GM18499 (cell line): ENCODE data around the gene CAMK1D.

Experiments
- ATAC-seq: cut with Tn5 transposase; IDR thresholded peaks from one replicate; pipeline ENCODE4 v1.9.1; 2021; ENCODE audit warnings: moderate number of reproducible peaks; ENCODE audit not compliant: insufficient read depth, unreplicated experiment

CAMK1D gene

DNA sequence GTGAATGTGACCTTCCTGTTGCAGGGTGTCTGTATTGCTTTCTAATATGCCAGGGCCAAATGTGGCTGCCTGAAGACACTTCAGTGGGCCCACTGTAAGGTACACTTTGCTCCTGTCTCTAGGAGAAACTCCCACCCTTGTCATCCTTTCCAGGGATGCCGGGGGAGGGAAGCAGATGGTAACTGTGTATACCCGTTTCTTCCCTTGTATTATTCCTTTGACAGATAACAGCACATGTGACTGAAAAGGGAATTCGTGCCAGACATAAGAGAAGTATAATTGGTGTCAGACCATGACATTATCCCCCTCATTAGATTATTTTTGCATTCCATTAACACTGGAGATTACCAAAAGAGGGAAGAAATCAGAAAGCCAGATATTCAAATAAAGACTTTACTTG is 317.7 kb downstream of the CAMK1D start:
- ATAC-seq = no peak

DNA sequence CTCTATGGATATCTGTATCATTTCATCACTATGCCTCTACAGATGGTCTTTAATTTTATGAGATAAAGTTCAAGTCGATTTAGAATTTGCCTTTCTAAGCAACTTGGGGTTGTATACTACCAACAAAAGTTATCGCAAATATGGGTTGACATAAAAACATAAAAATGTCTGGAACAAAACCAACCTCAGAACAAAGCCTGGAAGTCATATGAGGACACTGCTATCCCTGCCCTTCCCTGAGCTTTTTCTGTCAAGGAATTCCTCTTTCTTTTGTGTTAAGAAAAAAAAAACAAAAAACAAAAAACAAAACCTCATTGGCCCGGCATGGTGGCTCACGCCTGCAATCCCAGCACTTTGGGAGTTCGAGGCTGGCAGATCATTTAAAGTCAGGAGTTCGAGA is 319.3 kb downstream of the CAMK1D start:
- no peak for ATAC-seq

DNA sequence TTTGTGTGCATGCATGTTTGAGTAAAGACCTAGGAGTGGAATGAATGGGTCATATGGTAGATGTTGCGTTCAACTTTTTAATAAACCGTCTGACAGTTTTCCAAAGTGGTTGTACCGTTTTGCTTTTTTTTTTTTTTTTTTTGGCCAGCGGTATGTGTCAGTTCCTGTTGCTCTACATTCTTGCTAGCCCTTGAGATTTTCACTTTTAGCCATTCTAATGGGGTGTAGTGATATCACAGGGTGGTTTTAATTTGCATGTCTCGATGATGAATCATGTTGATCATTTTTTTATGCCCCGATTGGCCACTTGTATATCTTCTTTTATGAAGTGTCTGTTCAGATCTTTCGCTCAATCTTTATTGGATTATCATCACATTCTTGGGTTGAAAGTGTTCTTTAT is 320.7 kb downstream of the CAMK1D start:
- ATAC-seq = no peak

DNA sequence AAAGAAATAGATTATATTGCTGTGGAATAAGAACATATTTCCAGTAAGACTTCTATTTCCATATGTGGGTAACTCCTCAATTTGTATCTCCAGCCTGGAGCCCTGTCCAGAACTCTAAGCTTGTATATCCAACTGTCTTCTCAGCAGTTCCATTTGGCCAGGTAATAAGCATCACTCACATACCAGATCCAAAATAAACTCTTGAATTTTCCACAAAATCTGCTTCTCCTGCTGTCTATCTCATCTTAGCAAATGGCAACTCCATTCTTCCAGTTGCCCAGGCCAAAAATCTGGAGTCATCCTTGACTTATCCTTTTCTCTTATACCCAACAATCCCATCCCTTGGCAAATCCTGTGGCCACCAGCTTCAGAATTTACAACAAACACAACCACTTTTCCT is 325.8 kb downstream of the CAMK1D start:
- ATAC-seq = no peak

DNA sequence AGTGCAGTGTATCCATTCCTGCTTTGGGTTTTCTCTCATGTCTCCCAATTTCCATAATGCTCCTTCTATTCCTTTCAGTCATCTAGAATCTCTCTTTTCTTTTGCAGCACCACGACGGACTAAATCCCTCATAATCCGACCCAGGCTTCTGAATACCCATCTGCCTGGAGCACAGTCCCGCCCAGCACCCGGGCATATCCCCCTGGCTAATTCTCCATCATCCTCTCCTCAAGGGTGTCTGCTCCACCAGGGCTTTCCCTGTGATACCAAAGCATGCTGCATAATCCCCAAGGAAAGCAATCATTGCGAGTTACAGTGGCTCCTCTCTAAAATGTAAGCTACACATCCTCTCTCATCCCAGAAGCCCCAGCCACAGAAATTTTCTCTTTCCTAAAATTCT is 330.3 kb downstream of the CAMK1D start:
- ATAC-seq = no peak

DNA sequence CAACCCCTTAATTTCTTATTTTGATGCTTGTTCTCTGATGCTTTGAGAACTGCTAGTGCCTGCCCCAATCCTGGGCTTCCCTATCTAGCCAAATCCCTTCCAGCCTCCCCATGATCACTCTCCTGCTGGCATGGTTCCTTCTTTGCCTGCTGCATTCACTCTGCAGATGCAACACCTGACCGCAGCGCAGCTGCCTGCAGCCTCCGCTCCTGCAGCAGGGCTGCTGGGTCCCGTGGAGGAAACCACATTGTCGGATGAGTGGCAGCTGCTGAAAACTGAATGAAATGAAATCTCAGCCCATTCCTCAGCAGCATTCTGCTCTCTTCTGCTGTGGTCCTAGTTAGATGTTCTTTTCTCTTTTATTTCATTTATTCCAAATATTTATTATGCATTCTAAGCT is 331.9 kb downstream of the CAMK1D start:
- ATAC-seq = no peak

DNA sequence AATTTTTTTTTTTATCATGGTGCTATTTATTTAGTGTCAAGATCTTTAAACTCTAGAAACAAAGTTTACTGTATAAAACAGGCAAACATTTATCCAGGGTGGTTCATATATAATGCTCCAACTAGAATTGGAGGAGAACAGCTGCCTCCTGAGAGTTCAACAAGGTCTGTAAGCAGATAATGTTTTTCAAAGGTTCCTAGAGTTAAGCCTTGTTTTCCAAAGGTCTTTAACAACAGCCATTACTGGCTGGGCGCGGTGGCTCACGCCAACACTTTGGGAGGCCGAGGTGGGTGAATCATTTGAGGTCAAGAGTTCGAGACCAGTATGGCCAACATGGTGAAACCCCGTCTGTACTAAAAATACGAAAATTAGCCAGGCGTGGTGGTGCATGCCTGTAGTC is 335.4 kb downstream of the CAMK1D start:
- no peak for ATAC-seq

DNA sequence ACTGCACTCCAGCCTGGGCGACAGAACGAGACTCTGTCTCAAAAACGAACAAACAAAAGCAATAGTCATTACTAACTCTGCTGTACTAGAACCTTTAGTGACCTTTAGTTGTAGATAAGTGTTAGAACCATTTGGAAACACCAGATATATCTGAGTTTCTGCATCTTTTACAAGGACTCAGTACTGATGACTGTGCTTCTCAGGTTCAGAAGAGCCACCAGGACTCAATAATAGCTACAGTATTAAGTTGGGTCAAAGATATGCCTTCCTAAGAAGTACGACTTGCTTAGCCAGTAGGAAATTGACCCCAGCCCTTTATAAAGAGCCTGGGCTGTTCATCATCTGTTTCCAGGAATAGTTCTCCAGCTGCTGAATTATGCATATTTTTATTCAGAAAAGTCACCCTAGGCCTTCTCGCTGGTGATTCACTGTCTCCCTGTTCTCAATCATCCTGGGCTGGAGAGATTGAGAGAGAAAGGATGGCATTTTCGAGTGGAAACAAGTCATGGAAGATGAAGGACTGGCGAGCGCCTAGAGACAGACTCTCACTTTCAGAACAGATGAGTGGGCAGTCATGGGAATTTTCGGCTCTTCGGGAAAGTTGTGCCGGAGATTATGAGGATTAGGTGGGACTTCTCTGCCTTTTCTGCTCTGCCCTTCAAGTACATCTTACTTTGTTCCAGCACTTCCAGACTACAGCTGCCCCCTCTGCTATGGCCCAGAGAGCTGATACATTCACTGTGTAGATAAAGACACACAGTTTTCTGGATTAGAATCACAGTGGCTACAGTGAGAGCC is 336.1 kb downstream of the CAMK1D start:
- no peak for ATAC-seq

DNA sequence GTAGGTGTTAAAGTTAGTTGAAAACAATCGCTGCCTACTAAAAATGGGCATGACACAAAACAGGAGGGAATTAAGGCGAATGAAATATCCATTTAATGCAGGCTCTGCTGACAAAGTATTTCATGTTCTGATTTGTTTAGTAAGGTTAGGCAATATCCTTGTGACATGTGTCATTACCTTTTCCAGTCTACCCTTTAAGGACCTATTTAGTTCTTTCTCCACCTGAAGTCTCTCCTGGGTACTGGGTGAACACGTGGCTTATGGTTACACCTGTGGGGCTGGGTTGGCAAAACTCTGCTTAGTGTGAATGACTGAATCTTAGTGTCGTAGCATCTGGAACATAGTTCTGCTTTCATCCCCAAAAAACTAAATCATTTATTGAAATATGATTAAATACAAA is 338.6 kb downstream of the CAMK1D start:
- ATAC-seq = no peak

DNA sequence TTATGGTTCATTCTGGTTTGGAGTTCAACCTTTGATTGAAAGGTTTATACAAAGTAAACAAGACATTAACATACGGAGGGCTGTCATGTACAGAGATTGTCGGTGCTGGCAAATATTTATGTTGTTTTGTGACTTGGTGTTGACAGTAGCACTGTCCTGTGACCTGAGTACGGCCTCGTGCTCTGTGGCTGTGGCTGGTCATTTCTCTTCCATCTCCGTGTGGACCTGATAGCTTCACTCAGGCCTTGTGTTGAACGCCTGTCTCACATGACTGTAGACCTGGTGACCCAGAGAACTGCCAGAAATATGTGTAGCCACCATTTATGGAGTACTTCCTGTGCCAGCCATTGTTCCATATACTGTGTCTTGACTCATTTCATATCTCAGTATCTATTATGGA is 340.5 kb downstream of the CAMK1D start:
- ATAC-seq = no peak

DNA sequence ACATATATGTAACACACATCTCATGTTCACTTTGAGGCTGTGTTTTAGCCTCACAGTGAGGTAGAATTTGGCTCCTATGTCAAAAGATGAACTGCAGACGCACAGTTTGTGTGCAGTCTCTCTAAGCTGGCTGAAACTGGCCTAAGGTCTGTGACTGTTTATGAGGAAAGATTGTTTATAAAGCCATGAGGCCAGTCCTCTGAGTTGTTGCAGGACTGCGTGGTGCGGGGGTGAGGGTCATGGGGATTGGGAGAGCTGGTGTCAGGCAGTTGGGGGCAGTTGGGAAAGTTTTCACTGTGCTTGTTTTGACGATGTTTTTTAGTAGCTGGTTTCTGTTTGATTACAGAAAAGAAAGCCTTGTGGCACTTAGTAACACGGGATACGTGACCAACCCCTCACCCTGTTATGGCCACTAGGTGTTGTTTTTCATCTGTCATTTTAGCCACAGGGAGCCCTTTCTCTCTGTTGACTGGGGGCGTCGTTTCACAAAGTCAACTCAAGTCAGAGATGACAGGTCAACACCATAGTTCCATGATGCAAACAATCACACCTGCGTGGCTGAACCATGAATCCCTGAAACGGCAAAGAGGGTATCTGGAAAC is 341.3 kb downstream of the CAMK1D start:
- no peak for ATAC-seq

DNA sequence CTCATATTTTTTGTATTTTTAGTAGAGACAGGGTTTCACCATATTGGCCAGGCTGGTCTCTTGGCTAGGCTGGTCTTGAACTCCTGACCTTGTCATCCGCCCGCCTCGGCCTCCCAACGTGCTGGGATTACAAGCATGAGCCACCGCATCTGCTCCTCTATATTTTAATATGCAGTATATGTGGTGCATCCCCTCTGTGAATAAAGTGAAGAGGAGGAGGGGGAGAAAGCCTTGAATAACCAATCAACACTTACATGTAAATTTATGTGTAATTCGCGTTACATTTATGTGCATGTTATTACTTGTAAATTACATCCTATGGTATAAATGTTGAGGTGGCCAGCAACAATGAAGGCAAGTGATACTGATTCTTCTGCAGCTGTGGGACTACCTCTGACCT is 342.2 kb downstream of the CAMK1D start:
- no peak for ATAC-seq

DNA sequence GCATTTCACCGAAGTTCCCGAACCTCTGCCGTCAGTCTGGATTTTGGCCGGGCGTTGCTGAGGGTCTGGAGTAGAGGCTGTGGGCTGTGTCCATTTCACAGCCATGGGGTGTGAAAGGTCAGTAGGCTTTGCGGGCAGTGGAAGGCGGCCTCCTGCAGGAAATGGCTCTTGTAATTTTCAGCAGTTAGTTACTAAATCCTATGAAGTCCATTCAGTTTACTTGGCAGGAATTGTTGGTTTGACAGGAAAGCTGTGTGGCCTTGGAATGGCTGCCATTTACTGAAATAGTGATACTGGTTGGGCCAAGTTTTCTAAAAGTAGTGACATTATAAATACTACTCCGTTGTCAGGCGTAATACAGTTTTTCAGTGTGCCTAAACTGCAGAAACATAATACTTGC is 348.4 kb downstream of the CAMK1D start:
- no peak for ATAC-seq

DNA sequence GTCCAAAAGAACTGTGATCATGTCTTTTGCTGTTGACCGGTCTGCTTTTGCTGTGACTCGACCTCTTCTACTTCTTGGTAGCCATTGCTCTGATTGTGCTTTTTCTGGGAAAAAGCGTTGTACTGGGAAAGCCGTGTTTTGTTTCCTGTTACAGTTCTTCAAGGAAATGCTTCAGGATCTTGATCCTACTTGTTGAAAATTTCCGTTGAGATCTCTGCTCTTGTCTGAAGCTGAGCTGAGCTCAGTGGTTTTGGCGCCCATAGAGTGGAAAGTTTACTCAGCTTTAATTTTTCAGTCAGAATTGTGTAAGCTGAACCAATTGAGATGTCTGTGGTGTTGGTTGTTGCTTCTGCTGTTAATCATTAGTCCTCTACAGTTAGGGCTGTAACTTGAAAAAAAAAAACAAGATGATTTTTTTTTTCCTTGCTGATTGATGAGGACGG is 349.9 kb downstream of the CAMK1D start:
- no peak for ATAC-seq

DNA sequence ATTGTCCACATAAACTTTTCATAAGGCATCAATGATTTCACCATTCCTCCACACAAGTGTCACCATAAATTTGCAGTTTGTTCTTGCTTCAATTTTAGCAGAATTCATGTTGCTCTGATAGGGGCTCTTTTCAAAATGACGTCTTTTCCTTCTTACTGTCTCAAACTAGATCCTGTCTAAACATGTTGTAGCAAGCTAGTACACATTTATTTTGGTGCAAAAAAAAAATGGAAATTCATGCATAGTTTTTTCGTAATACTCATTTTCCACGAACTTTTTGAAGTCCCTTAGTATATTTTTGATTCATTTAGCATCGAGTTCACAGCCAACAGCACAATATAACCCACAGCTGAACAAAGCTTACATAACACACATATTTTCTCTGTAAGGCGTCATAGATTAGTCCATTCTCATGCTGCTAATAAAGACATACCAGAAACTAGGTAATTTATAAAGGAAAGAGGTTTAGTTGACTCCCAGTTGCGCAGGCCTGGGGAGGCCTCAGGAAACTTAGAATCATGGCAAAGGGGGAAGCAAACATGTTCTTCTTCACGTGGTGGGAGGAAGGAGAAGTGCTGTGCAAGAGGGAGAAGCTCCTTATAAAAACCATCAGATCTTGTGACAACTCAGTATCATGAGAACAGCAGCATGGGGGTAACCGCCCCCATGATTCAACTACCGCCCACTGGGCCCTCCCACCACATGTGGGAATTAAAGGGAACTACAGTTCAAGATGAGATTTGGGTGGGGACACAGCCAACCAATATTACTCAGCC is 350.6 kb downstream of the CAMK1D start:
- ATAC-seq = no peak

DNA sequence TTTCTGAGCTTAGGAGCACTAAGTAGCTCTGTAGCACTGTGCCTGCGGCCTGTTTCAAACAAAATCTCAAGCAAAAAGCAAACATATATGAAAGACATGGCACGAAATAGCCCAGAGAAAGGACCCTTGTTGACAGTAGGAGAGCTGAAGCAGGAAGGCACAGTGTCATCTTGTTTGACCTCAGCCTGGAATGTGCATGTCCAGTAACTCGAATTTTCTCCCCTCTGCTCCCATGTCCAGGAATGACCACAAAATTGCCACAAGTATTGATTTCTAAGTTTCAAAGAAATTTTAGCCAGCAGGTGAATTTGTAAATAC is 351.2 kb downstream of the CAMK1D start:
- no peak for ATAC-seq

DNA sequence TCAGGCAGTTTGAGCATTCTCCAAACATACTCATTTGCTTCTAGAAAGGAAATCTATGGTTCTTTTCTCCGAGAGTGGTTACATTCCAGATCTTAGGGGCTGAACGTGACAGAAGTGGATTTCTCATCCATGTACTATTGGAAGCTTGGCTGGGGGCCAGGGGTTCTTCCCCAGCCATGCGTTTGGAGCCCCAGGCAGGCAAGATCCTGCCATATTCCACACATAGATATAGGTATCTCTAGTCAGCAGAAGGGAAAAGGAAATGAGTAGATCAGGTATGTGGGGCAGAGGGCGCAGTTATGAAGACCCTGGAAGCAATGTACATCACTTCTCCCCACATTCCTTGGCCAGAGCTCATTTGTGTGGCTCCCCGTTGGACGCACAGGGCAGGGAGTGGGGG is 352.3 kb downstream of the CAMK1D start:
- no peak for ATAC-seq

DNA sequence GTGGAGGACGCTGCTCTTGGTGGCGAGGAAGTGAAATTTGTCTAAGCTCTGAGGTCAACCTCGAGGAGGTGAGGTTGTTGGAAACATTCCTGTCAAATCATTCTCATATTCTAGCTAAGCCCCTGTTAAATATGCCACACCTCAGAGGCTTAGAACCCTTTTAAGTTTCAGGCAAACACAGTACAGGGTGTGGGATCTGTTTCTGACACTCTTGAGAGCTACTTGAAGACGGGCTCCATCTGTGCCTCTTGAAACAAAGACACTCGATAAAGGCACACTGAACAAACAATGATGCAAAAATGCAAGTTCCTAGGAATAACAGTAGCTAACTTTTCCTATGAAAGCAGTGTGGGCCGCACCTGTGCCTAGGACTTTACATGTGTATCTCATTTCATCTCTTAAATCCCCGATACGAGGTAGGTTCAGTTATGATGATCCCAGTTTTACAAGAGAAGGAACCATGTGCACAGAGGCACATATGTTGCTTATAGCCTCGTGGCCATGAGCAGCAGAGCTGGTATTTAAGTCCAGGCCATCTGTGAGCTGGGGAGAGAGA is 352.9 kb downstream of the CAMK1D start:
- no peak for ATAC-seq

DNA sequence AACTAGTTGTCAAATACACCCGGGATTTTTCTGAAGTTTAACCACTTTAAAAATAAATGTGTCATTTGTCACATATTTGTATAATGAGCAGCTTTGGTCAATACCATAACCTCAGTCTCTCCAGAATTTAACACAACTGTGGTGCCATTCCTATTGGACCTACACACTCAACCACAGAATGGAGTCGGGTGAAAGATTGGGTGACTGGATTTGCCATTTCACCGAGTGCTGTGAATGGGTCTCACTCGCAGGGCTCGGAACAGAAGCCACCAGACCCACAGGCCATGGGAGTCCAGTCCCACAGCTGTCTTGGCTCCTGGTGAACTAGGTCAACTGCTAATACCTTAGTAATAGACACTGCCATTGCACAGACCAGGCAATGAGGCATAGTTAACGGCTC is 353.8 kb downstream of the CAMK1D start:
- ATAC-seq = no peak

DNA sequence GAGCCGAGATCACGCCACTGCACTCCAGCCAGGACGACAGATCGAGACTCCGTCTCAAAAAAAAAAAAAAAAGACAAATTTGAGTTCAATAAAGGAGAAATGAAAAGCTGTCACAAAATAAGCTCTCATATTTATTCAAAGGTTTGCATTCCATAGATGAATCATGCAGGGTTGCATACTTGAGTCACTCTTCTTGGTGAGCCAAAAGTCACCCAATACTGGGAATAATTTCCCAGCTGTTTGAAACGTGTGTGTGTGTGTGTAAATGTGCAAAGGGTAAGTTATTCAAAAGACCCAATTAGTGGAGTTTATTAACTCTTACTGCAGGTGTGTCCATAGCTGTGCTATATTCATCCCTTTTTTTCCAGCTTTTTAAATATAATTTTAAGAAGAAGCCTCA is 354.5 kb downstream of the CAMK1D start:
- ATAC-seq = no peak

DNA sequence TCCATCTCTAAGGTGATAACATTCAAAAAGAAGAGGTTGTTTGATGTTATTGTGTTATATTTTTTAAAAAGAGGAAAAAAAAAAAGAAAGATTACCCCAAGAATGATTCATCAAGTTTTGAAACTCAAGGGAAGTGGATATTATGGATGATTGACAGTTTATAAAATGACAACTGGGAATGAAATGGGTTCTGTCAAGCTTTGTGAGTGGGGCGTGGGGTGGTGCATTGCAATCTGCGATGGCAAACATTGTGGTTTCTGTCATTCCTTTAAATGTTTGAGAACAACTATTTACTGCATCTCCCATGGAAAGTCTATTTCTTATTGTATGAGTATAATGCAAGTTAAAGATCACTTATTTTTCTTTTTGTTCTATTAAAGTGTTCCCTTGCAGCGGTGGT is 355.1 kb downstream of the CAMK1D start:
- ATAC-seq = no peak
